ENCODE data around the gene CBR3. TPM values are rescaled to one million over a fixed set of nuclear protein-coding genes. Genes with fewer than 3 reads are reported as not detected.

The CBR3 gene
- total and polyA plus RNA-seq, 2 of the 13 experiments (the other 11 are each of a cell fraction or from before 2014, with no cell fraction given) = not detected

- no peak for TF ChIP-seq TCF12 (IDR thresholded peaks at IDR 0.05)
- TF ChIP-seq TCF12 (CRISPR knock-in tag; IDR thresholded peaks at IDR 0.05) = no peak
- TF ChIP-seq MED8 (CRISPR knock-in tag; IDR thresholded peaks at IDR 0.05; ENCODE audit: insufficient replicate concordance) = no peak
- no peak for TF ChIP-seq NFYB (CRISPR knock-in tag; IDR thresholded peaks at IDR 0.05)
Observed at GRCh38 chr21:36188937-36189336, 54.1 kb downstream of the CBR3 start (continued).

DNA sequence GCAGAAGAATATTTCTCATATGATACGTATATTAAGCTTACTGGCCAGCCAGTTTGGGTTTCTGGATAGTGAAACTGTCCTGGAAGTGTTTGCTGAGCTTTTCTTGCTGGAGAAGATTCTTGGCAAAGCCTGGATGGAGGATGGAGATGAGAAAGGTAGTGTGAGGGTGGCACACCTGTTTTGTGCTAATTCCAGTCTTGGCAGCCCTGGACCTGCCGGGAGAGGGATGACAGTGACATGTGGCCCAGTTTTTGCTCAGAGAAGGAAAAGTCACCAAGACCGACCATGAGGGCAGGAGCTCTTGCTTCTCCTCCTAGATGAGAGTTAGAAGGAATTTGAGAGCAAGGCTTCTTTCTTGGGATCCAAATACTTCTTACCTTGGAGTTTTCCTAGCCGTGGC lies 55.9 kb downstream of the CBR3 start:
- peaks cover 16% of the 10 kb centered on the region for H3K4me1 ChIP-seq (ENCODE audit: insufficient read depth, low read length)
- ChIA-PET CTCF (ENCODE audit: low intra/inter-chr PET ratio, low total read pairs) (no interaction called here), POLR2A (no interaction called here)

DNA sequence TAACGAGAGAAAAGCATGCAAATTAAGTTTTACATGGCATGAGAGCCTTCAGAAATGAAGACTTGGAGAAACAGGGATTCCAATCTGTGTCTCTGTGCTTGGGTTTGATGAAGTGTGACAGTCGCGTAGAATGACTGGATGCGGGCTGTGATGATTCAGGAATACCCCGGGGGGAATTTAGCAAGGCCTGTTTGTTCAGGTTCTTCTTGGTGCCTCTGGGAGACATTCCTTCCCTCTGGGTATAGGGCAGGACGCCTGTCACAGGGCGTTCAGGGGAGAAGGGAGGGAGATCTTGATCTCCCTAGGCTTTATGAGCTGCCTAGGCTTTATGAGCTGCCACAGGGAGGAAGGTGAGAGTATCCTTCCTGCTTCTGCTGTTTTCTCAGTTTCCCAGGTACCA lies 58.3 kb downstream of the CBR3 start:
- H3K36me3 ChIP-seq (replicated peaks in 1 of 2; ENCODE audit: control insufficient read depth in 1 of 2, insufficient read depth in 2 of 2, low read length in 2 of 2) = no peaks in the 10 kb centered on the region
- in situ Hi-C loops (cut with HindIII; ENCODE audit: extremely low pct_ligation_motif_present, low pct_unique_long_range_greater_than_20kb) = no loop called here
- H3K4me2 ChIP-seq (ENCODE audit: low read depth, low read length) = no peak overlapping the region
- H3K27me3 ChIP-seq (ENCODE audit: control insufficient read depth in 1 of 2, insufficient read depth in 2 of 2, low read length in 2 of 2) = no peaks in the 10 kb centered on the region
- ChIA-PET POLR2A (interaction anchor here (1.2 kb wide), 1 partner anchor 29 kb away, joined by 3 read pairs; no protein-coding TSS in a partner anchor), CTCF (ENCODE audit: low intra/inter-chr PET ratio, low total read pairs) (no interaction called here)
- H3K4me3 ChIP-seq (replicated peaks in 1 of 3; ENCODE audit: insufficient read depth in 1 of 3, low read depth in 2 of 3, low read length in 3 of 3) = no peak overlapping the region
- no peak overlapping the region for H2AFZ ChIP-seq (ENCODE audit: low read length)
- BruUV-seq (replicated peaks) = no TSS peak
- 82% methylated on average over 7 of the region's 7 CpGs for WGBS (ENCODE audit: low lambda C conversion rate)
- H3K79me2 ChIP-seq (ENCODE audit: insufficient read depth, low read length) = no peaks in the 10 kb centered on the region
- no peak for DNase-seq (ENCODE audit: low spot score)
- no peak overlapping the region for H3K27ac ChIP-seq (ENCODE audit: extremely low read length, insufficient read depth, low read length)
- H3K4me1 ChIP-seq (ENCODE audit: insufficient read depth, low read length) = peaks cover 20% of the 10 kb centered on the region
- H3K9ac ChIP-seq (ENCODE audit: insufficient read depth, low read depth, low read length) = no peak overlapping the region
- no peaks in the 10 kb centered on the region for H4K20me1 ChIP-seq (ENCODE audit: insufficient read depth, low read length)
- ATAC-seq = no peak
- intact Hi-C loops (cut with micrococcal nuclease; ENCODE audit: unreplicated experiment) = no loop called here
- no peak for FAIRE-seq
- TF ChIP-seq HNF1B (CRISPR knock-in tag; IDR thresholded peaks at IDR 0.05) (no peak), HES4 (CRISPR knock-in tag; IDR thresholded peaks at IDR 0.05; ENCODE audit: borderline replicate concordance) (no peak), HNRNPH1 (optimal IDR thresholded peaks at IDR 0.05; ENCODE audit: low read depth, low read length) (no peak), IRF2 (CRISPR knock-in tag; IDR thresholded peaks at IDR 0.05) (no peak), ZMAT5 (CRISPR knock-in tag; IDR thresholded peaks at IDR 0.05; ENCODE audit: borderline replicate concordance, low read depth) (no peak), ZNF564 (CRISPR knock-in tag; IDR thresholded peaks at IDR 0.05) (no peak), NAIF1 (CRISPR knock-in tag; IDR thresholded peaks at IDR 0.05; ENCODE audit: borderline replicate concordance) (no peak)
- no peaks in the 10 kb centered on the region for H3K9me3 ChIP-seq (ENCODE audit: low read length)

More for the DNA sequence above, 55.9 kb downstream of the CBR3 start:
- no peaks in the 10 kb centered on the region for H3K27me3 ChIP-seq (ENCODE audit: control insufficient read depth in 1 of 2, insufficient read depth in 2 of 2, low read length in 2 of 2)
- intact Hi-C loops (cut with micrococcal nuclease; ENCODE audit: unreplicated experiment) (no loop called here), in situ Hi-C loops (cut with HindIII; ENCODE audit: extremely low pct_ligation_motif_present, low pct_unique_long_range_greater_than_20kb) (no loop called here)
- H4K20me1 ChIP-seq (ENCODE audit: insufficient read depth, low read length) = no peaks in the 10 kb centered on the region
- DNase-seq (ENCODE audit: low spot score) (no peak), FAIRE-seq (no peak), ATAC-seq (no peak)
- no peak overlapping the region for H3K9ac ChIP-seq (ENCODE audit: insufficient read depth, low read depth, low read length)
- H3K79me2 ChIP-seq (ENCODE audit: insufficient read depth, low read length) = no peaks in the 10 kb centered on the region
- 96% methylated on average over 4 of the region's 4 CpGs for WGBS (ENCODE audit: low lambda C conversion rate)
- H3K4me2 ChIP-seq (ENCODE audit: low read depth, low read length) = no peak overlapping the region
- BruUV-seq (replicated peaks) = no TSS peak
- no peak overlapping the region for H3K27ac ChIP-seq (ENCODE audit: extremely low read length, insufficient read depth, low read length)
- no peak overlapping the region for H3K4me3 ChIP-seq (replicated peaks in 1 of 3; ENCODE audit: insufficient read depth in 1 of 3, low read depth in 2 of 3, low read length in 3 of 3)
- no peak for TF ChIP-seq ZNF816 (CRISPR knock-in tag; IDR thresholded peaks at IDR 0.05; ENCODE audit: borderline replicate concordance)
- H3K36me3 ChIP-seq (replicated peaks in 1 of 2; ENCODE audit: control insufficient read depth in 1 of 2, insufficient read depth in 2 of 2, low read length in 2 of 2) = no peaks in the 10 kb centered on the region
- H3K9me3 ChIP-seq (ENCODE audit: low read length) = no peaks in the 10 kb centered on the region
- H2AFZ ChIP-seq (ENCODE audit: low read length) = no peak overlapping the region
